ENCODE data around the gene CDH23. TPM values are rescaled to one million over a fixed set of nuclear protein-coding genes. Genes with fewer than 3 reads are reported as not detected.

Gene CDH23
- total and polyA plus RNA-seq, 9 of the 15 experiments (the other 6 are each of a cell fraction or from before 2014, with no cell fraction given): 0.18 to 1.2 (median 0.47) TPM

GRCh38 chr10:71713135-71714030 lies 316.7 kb downstream of the CDH23 start:
- Histone ChIP-seq H3K4me2 (ENCODE audit: insufficient read depth, low read length) (no peak overlapping the region), H3K9ac (ENCODE audit: insufficient read depth in 1 of 2, low read depth in 2 of 2, low read length in 2 of 2) (peak overlapping the region; percentile 49 to 88; a peak in 3 of 4 replicates), H3K27ac (ENCODE audit: extremely low read depth, low read depth, low read length) (peak overlapping the region; percentile 73), H4K20me1 (replicated peaks; ENCODE audit: control insufficient read depth, insufficient read depth, low read length) (no peaks in the 10 kb centered on the region), H2AFZ (ENCODE audit: low read depth, low read length) (peak overlapping the region; percentile 91), H3K9me3 (replicated peaks; ENCODE audit: control insufficient read depth, insufficient read depth, low read depth, low read length) (no peaks in the 10 kb centered on the region), H3K4me3 (no peak overlapping the region), H3K79me2 (ENCODE audit: control insufficient read depth, insufficient read depth, low read length) (no peaks in the 10 kb centered on the region), H3K4me1 (replicated peaks in 1 of 2; ENCODE audit: control insufficient read depth in 2 of 2, insufficient read depth in 2 of 2, low read length in 2 of 2) (peaks cover 24 to 53% of the 10 kb centered on the region in 2 experiments), H3K9me1 (ENCODE audit: control insufficient read depth, insufficient read depth, low read length) (no peaks in the 10 kb centered on the region), H3K27me3 (ENCODE audit: control insufficient read depth in 2 of 2, insufficient read depth in 2 of 2, low read length in 2 of 2) (no peaks in the 10 kb centered on the region), H3K36me3 (ENCODE audit: control insufficient read depth, insufficient read depth, low read length) (no peaks in the 10 kb centered on the region)
- intact Hi-C loops (cut with micrococcal nuclease): loop anchor here (1.0 kb wide), 1 partner anchor 33 kb away; no protein-coding TSS in a partner anchor
- ChIA-PET CTCF (ENCODE audit: low intra/inter-chr PET ratio) (interaction anchor here (0.5 to 0.6 kb wide), 3 partner anchors 350 to 1145 kb away, joined by 3 read pairs; no protein-coding TSS in a partner anchor), POLR2A (interaction anchor here (0.6 to 2.6 kb wide), 5 partner anchors 13 to 94 kb away, joined by 3 to 6 read pairs (median 3); no protein-coding TSS in a partner anchor)
- FAIRE-seq: peak; percentile 77
- WGBS (ENCODE audit: insufficient coverage, low coverage, missing lambda C conversion rate): 53% methylated on average over 11 of the region's 12 CpGs
- in situ Hi-C loops (cut with MboI): loop anchor here (5.0 kb wide), 1 partner anchor 99 kb away; no protein-coding TSS in a partner anchor
- peak in 3 of 4 experiments; percentile 44 to 64 (median 63) for DNase-seq (ENCODE audit: extremely low read depth in 1 of 4, low spot score in 3 of 4)
- peak; percentile 58 for ATAC-seq
- BruUV-seq (replicated peaks): no TSS peak
- TF ChIP-seq U2AF2 (optimal IDR thresholded peaks at IDR 0.05; ENCODE audit: low read depth, low read length) (no peak), ZNF232 (CRISPR knock-in tag; IDR thresholded peaks at IDR 0.05) (no peak), ZNF778 (CRISPR knock-in tag; IDR thresholded peaks at IDR 0.05) (no peak), ZFP36 (IDR thresholded peaks at IDR 0.05; ENCODE audit: low read depth, low read length, partially characterized antibody) (no peak), ZFP1 (CRISPR knock-in tag; IDR thresholded peaks at IDR 0.05) (no peak), ZNF699 (CRISPR knock-in tag; IDR thresholded peaks at IDR 0.05; ENCODE audit: insufficient replicate concordance) (no peak), KLF10 (CRISPR knock-in tag; IDR thresholded peaks at IDR 0.05) (no peak), ZNF75A (CRISPR knock-in tag; IDR thresholded peaks at IDR 0.05) (no peak), ZFP30 (CRISPR knock-in tag; IDR thresholded peaks at IDR 0.05; ENCODE audit: borderline replicate concordance) (no peak), ZNF518B (CRISPR knock-in tag; IDR thresholded peaks at IDR 0.05) (no peak), MCM3 (IDR thresholded peaks at IDR 0.05) (no peak), KLF6 (CRISPR knock-in tag; IDR thresholded peaks at IDR 0.05; ENCODE audit: borderline replicate concordance) (no peak)
- TF ChIP-seq, protein P1, sequence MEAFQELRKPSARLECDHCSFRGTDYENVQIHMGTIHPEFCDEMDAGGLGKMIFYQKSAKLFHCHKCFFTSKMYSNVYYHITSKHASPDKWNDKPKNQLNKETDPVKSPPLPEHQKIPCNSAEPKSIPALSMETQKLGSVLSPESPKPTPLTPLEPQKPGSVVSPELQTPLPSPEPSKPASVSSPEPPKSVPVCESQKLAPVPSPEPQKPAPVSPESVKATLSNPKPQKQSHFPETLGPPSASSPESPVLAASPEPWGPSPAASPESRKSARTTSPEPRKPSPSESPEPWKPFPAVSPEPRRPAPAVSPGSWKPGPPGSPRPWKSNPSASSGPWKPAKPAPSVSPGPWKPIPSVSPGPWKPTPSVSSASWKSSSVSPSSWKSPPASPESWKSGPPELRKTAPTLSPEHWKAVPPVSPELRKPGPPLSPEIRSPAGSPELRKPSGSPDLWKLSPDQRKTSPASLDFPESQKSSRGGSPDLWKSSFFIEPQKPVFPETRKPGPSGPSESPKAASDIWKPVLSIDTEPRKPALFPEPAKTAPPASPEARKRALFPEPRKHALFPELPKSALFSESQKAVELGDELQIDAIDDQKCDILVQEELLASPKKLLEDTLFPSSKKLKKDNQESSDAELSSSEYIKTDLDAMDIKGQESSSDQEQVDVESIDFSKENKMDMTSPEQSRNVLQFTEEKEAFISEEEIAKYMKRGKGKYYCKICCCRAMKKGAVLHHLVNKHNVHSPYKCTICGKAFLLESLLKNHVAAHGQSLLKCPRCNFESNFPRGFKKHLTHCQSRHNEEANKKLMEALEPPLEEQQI (IDR thresholded peaks at IDR 0.05): no peak
- TF ChIP-seq, protein P2, sequence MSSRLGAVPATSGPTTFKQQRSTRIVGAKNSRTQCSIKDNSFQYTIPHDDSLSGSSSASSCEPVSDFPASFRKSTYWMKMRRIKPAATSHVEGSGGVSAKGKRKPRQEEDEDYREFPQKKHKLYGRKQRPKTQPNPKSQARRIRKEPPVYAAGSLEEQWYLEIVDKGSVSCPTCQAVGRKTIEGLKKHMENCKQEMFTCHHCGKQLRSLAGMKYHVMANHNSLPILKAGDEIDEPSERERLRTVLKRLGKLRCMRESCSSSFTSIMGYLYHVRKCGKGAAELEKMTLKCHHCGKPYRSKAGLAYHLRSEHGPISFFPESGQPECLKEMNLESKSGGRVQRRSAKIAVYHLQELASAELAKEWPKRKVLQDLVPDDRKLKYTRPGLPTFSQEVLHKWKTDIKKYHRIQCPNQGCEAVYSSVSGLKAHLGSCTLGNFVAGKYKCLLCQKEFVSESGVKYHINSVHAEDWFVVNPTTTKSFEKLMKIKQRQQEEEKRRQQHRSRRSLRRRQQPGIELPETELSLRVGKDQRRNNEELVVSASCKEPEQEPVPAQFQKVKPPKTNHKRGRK (tag; IDR thresholded peaks at IDR 0.05): no peak
